Upper lobe of left lung (tissue), 6 donors: Measurements from ENCODE around the gene GRIK4. TPM values are rescaled to one million over a fixed set of nuclear protein-coding genes. Genes with fewer than 3 reads are reported as not detected.

Source experiments
- ATAC-seq, 2 donors: fragments of 200-7000 bp; cut with Tn5 transposase; one replicate each; pipeline ENCODE4 v1.9.1; 2022; ENCODE audit warnings: mild to moderate bottlenecking in 2 of 2, moderate library complexity in 2 of 2; ENCODE audit not compliant: low FRiP score in 2 of 2
- DNase-seq, 2 donors: peaks; one replicate each; pipeline ENCODE4 v3.0.0-alpha.2; 2019 to 2020
- H3K27ac ChIP-seq, 4 donors: fragments of 200-600 bp; sonication (generic); one replicate each; pipeline ENCODE4 v1.5.1; 2016 to 2019
- H3K27me3 ChIP-seq, 4 donors: fragments of 200-600 bp; sonication (generic); one replicate each; pipeline ENCODE4 v1.5.1; 2017 to 2019
- H3K36me3 ChIP-seq, 4 donors: fragments of 200-600 bp; sonication (generic); one replicate each; pipeline ENCODE4 v1.5.1; 2016 to 2019
- H3K4me1 ChIP-seq, 4 donors: fragments of 200-600 bp; sonication (generic); one replicate each; pipeline ENCODE4 v1.5.1; 2018 to 2019
- H3K4me3 ChIP-seq, 4 donors: fragments of 200-600 bp; sonication (generic); one replicate each; pipeline ENCODE4 v1.5.1; 2017 to 2019; ENCODE audit warnings: mild to moderate bottlenecking in 2 of 4, moderate library complexity in 1 of 4
- H3K9me3 ChIP-seq, 4 donors: fragments of 200-600 bp; sonication (generic); one replicate each; pipeline ENCODE4 v1.5.1; 2018 to 2019
- EP300 ChIP-seq, 4 donors: sonication (generic); formaldehyde crosslinking; IDR thresholded peaks; one replicate each; pipeline ENCODE4 v1.5.1; 2017; ENCODE audit warnings: antibody characterized with exemption in 4 of 4, control low read depth in 2 of 4
- POLR2A ChIP-seq, 4 donors: fragments of 450-650 bp; IDR thresholded peaks; one replicate each; pipeline ENCODE4 v1.5.1; 2016 to 2017; ENCODE audit warnings: antibody characterized with exemption in 4 of 4, mild to moderate bottlenecking in 2 of 4
- POLR2AphosphoS5 ChIP-seq, 2 donors: sonication (generic); formaldehyde crosslinking; IDR thresholded peaks; one replicate each; pipeline ENCODE4 v1.5.1; 2017; ENCODE audit warnings: antibody characterized with exemption in 2 of 2
- WGBS, 2 donors: methylation state at CpG; one replicate each; pipeline ENCODE4 v1.1.5; 2017 to 2018; 5-methylcytosine and 5-hydroxymethylcytosine counted together
- total RNA-seq, 6 donors: library from RNA; depleted of rRNA in 4 of 6; stranded (reverse); fragments of >200 nt in 4 of 6; gene quantifications; one replicate each; pipeline versions ENCODE4 v1.1.0 to v1.2.1, GENCODE V29; 2016 to 2021
- TF ChIP-seq, protein P1 (sequence below), 6 experiments: fragments of 450-650 bp in 4 of 6; fragments of 200-600 bp in 2 of 6; sonication (generic) in 2 of 6; IDR thresholded peaks; one replicate each; pipeline ENCODE4 v1.5.1; 2016 to 2019; ENCODE audit warnings: antibody characterized with exemption in 6 of 6
- donor health status: DM: no; HTN: no; CAD: no; lungs with moderate emphysema.
- donor health status: DM: no; HTN: yes; CAD: no; lungs with severe emphysema.

GRIK4 gene
- total RNA-seq, 6 donors from 2014 or later: 0.30 to 8.4 (median 0.78) TPM

DNA sequence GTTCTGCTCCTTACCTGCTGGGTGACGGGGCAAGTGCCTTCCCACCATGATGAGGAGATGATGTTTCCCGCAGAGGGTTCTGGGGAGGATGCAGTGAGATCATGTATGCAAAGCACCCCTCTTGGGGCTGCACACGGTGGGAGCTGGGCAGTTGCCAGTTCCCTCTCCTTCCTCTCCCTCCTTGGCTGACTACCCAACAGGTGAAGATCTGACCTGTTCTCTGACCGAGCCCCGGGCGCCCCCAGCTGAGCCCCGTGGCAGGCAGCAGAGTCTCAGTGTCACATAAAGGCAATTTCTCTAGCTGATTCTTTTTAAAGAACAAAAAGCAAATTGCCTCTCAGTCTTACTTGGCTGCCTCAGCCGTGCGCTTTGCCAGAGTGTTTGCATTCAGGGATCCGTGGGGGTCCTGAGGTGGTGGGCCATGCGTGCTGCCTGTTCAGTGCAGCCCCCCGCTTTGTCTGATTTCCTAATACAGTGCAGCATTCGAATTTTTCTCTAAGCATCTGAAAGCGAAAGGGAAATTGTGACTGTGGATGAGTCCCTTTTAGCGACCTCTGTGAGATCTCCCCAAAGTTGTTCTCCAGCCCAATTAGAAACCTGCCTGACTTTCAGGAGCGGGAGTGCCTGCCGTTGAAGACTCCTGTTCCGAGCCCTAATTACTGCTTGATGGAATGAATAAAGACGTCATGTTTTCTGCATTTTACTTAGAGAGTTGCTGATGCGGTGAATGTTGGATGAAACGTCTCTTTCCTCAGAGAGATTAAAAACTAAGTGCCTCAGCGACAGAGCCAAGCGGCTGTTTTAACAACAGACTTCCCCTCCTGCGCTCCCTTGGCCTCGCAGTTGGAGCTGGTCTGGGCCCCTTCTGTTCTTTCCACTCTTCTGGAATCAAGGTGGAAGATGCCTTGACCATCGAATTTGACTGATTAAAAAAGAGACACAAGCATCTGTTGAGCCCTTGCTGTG, 86.0 kb downstream of the GRIK4 start:
- H3K27ac ChIP-seq: no peak overlapping the region
- DNase-seq: no peak
- no peak for ATAC-seq

DNA sequence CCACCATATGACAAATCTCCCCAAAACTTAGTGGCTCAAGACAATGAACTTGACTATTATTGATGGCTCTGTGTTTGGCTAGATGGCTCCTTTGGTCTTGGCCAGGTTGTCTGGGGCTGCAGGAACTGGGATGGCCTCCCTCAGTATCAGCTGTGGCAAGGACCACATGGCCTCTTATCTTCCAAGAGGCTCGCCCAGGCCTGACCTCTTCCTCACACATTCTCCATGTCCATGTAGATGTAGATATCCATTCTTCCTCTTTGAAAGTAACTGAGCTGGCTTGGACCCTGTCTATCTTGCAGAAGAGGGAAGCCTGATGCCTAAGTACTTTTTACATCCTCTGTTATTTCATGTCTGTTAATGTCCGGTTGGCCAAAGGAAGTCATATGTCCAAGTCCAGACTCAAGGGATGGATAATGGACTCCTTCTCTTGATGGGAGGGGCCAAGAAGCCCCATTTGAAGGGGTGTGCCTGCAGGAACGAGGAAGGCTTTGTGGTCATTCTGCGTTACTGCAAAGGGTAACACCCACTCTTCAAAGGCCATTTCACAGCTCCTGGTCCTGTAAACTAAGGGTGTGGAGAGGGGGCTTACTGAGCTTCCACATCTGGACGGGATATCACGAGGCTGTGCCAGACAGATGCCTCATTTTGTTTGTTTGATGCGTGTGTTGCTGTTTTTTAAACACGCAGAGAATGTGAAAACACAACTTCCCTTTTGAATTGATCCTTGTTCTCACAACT, 87.1 kb downstream of the GRIK4 start:
- no peak for DNase-seq

More for the DNA sequence above, 86.0 kb downstream of the GRIK4 start:
- Histone ChIP-seq H3K4me1 (no peaks in the 10 kb centered on the region), H3K4me3 (no peak overlapping the region), H3K36me3 (no peaks in the 10 kb centered on the region), H3K27me3 (no peaks in the 10 kb centered on the region), H3K9me3 (no peaks in the 10 kb centered on the region)
- 66 to 72% methylated on average over 19 to 25 of the region's 26 CpGs for WGBS, 2 donors
- TF ChIP-seq POLR2A (IDR thresholded peaks at IDR 0.05): no peak
- no peak for TF ChIP-seq POLR2AphosphoS5 (IDR thresholded peaks at IDR 0.05)
- no peak for TF ChIP-seq EP300 (IDR thresholded peaks at IDR 0.05)
- TF ChIP-seq, protein P1, sequence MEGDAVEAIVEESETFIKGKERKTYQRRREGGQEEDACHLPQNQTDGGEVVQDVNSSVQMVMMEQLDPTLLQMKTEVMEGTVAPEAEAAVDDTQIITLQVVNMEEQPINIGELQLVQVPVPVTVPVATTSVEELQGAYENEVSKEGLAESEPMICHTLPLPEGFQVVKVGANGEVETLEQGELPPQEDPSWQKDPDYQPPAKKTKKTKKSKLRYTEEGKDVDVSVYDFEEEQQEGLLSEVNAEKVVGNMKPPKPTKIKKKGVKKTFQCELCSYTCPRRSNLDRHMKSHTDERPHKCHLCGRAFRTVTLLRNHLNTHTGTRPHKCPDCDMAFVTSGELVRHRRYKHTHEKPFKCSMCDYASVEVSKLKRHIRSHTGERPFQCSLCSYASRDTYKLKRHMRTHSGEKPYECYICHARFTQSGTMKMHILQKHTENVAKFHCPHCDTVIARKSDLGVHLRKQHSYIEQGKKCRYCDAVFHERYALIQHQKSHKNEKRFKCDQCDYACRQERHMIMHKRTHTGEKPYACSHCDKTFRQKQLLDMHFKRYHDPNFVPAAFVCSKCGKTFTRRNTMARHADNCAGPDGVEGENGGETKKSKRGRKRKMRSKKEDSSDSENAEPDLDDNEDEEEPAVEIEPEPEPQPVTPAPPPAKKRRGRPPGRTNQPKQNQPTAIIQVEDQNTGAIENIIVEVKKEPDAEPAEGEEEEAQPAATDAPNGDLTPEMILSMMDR (IDR thresholded peaks at IDR 0.05): no peak

DNA sequence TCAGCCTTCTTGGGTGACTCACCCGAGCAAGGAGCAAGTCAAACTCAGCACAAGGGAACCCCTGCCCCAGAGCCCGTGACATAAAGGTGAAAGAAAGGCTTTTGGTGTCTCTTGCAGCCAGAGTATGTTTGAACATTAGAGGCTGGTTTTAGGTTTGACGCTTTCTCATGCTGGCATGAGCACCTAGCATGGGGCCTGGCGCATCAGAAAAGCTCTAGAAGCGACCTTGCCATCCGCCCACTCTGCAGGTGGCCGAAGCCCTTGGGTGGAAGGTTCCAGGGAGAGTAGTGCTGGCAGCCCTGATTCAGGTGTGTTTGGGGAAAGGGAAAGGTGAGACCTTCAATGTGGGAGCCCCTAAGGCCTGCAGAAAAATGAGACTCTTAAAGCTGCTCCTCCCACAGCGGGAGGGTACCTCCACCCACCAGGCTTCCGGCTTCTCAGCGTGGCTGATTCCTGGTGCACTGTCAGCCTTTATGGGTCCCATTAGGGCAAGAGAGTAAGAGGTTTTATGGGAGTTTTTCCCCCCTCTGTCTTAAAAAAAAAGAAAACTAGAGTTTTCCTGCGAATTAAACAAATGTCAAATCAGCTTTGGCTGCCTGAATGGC, 88.4 kb downstream of the GRIK4 start:
- no peak overlapping the region for H3K27ac ChIP-seq
- WGBS, 2 donors: 86% methylated on average over 11 of the region's 11 CpGs

More for the DNA sequence above, 87.1 kb downstream of the GRIK4 start:
- ATAC-seq: no peak
- no peaks in the 10 kb centered on the region for H3K36me3 ChIP-seq
- no peaks in the 10 kb centered on the region for H3K9me3 ChIP-seq
- no peaks in the 10 kb centered on the region for H3K4me1 ChIP-seq
- no peaks in the 10 kb centered on the region for H3K27me3 ChIP-seq
- no peak for TF ChIP-seq EP300 (IDR thresholded peaks at IDR 0.05)
- TF ChIP-seq POLR2AphosphoS5 (IDR thresholded peaks at IDR 0.05): no peak
- TF ChIP-seq POLR2A (IDR thresholded peaks at IDR 0.05): no peak
- TF ChIP-seq, protein P1 (IDR thresholded peaks at IDR 0.05): no peak
- 71 to 72% methylated on average over 8 of the region's 8 CpGs for WGBS, 2 donors
- no peak overlapping the region for H3K27ac ChIP-seq
- no peak overlapping the region for H3K4me3 ChIP-seq

DNA sequence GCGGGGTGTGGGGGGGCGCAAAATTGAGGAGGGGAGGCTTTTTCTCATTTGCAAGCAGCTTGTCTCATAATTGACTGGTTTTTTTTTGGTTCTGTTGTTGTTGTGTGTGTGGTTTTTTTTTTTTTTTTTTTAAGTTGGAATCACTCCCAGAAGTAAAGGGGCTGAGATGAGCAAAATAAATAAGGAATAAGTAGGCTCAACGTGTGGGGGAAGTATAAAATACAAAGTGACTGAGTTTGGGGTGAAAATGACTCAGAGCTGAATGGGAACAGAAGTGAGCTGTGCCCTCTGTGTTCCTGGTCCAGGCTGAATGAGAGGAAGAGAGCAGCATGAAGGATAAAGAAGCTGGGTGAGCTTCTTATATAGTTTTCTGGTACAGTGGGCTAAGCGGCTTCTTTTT, 90.0 kb downstream of the GRIK4 start:
- DNase-seq (no peak), ATAC-seq (no peak)
- Histone ChIP-seq H3K9me3 (no peaks in the 10 kb centered on the region), H3K4me3 (no peak overlapping the region), H3K4me1 (no peaks in the 10 kb centered on the region), H3K27ac (no peak overlapping the region), H3K27me3 (no peaks in the 10 kb centered on the region), H3K36me3 (no peaks in the 10 kb centered on the region)
- WGBS, 2 donors: 65 to 67% methylated on average over 4 of the region's 4 CpGs
- TF ChIP-seq, protein P1 (IDR thresholded peaks at IDR 0.05): no peak
- TF ChIP-seq EP300 (IDR thresholded peaks at IDR 0.05) (no peak), POLR2A (IDR thresholded peaks at IDR 0.05) (no peak), POLR2AphosphoS5 (IDR thresholded peaks at IDR 0.05) (no peak)

More for the DNA sequence above, 88.4 kb downstream of the GRIK4 start:
- no peaks in the 10 kb centered on the region for H3K9me3 ChIP-seq
- no peaks in the 10 kb centered on the region for H3K27me3 ChIP-seq
- ATAC-seq: no peak
- H3K4me1 ChIP-seq: no peaks in the 10 kb centered on the region
- H3K4me3 ChIP-seq: no peak overlapping the region
- TF ChIP-seq, protein P1 (IDR thresholded peaks at IDR 0.05): no peak
- TF ChIP-seq EP300 (IDR thresholded peaks at IDR 0.05): no peak
- TF ChIP-seq POLR2AphosphoS5 (IDR thresholded peaks at IDR 0.05): no peak
- TF ChIP-seq POLR2A (IDR thresholded peaks at IDR 0.05): no peak
- no peak for DNase-seq
- H3K36me3 ChIP-seq: no peaks in the 10 kb centered on the region
